ENCODE results near the gene MBD4. TPM values are rescaled to one million over a fixed set of nuclear protein-coding genes. Genes with fewer than 3 reads are reported as not detected.
"Not testable (repeated sequence)": the region's sequence is repeated elsewhere in the genome, so short reads cannot be mapped to it uniquely, and the experiment has no call there.

Gene MBD4
- total RNA-seq, 8 experiments from 2014 or later = 18.0 to 39.8 (median 25.4) TPM

GRCh38 chr3:129393760-129394564 is 45.8 kb downstream of the MBD4 start:
- H3K4me3 ChIP-seq; H3K4me1 ChIP-seq (replicated peaks in 1 of 2); ATAC-seq (replicated peaks in 6 of 8); H3K27ac ChIP-seq; in situ Hi-C loops (cut with MboI; ENCODE audit: low pct_unique_long_range_greater_than_20kb in 2 of 9, low sequenced_read_pairs in 9 of 9, unreplicated experiment in 9 of 9): not testable (repeated sequence)
- no CpG with 5 or more reads among the region's 17 CpGs for WGBS, 10 experiments

DNA sequence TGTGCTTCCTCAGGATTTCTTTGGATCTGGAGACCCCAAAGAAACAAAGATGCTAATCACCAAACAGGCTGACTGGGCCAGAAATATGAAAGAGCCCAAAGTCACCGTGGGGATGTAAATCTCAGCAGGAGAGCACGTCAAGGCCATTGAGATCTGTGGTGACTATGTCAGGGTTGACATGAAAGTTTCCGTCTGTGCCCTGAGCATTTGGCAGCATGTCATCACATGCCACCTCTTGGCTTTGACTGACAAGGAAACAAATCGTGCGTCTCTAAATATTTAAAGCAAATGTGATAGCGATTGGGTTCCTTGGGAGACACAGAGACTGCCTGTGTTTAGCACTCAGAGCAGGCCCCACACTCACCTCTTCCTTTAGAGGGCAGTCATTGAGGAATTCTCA is 46.5 kb downstream of the MBD4 start:
- Histone ChIP-seq H3K4me1 (replicated peaks in 1 of 2) (peaks cover 3 to 4% of the 10 kb centered on the region in 2 donors), H3K27ac (no peak overlapping the region), H3K4me3 (no peak overlapping the region)
- WGBS, 10 experiments = 70 to 98% (median 91%) methylated on average over 3 to 6 of the region's 6 CpGs; no CpG with 5 or more reads in 6 of the 10 experiments
- ATAC-seq (replicated peaks in 6 of 8) = no peak
- in situ Hi-C loops (cut with MboI; ENCODE audit: low pct_unique_long_range_greater_than_20kb in 2 of 9, low sequenced_read_pairs in 9 of 9, unreplicated experiment in 9 of 9) = no loop called here

DNA sequence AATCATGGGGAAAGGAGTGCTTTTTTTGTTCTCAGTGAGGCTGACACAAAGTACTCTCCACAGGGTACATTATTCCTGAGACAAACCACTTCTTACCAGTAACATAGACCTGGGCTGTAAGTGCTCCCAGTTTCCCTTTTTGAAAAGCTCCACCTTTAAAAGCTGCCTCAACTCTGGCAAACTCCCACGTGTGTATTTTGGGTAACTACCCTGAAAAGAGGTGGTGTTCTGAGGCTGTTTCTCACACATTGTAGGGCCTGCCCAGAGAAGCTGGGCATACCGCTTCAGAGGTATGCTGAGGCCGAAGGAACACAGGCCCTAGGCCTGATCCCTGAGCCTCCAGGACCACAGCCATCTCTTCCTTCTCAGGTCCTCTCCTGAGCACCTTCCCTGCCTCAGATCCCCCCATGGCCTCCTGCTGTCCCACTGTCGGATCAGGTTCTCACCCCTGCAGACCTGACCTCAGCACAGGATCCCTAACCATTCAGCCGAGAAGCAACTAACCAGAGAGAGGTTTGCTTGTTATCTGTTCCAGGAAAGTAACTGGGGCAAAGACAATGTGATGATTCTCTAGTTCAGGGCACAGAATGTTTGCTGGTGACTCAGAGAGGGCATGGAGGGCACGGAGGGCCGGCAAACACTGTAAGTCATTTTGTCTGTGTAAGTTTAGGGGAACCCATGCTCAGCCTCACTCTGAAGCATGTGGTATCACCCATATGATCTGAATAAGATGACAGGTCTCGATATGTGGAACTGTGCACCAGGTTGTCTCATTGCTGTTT is 47.5 kb downstream of the MBD4 start:
- not testable (repeated sequence) for ATAC-seq (replicated peaks in 6 of 8)
- WGBS, 10 experiments = 100% methylated on average over 4 of the region's 8 CpGs; no CpG with 5 or more reads in 9 of the 10 experiments

DNA sequence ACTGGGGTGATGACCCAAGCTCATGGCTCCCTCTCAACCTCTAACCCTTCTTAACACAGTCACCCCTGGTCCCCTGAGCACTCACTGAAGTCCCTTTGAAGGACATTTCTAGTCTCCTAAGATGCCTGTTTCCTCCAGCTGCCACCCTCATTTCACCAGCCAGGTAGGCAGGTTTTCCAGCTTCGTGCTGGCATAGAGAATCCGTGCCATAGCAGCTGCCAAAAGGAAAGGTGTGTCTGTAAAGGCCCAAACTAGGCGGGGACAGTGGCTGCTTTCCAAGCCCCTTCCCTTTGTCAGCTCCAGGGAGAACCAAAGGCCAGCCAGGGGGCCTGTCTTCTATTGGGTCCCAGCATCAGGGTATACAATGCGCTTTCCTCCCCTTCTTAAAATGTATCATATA is 48.2 kb downstream of the MBD4 start:
- in situ Hi-C loops (cut with MboI; ENCODE audit: low pct_unique_long_range_greater_than_20kb in 2 of 9, low sequenced_read_pairs in 9 of 9, unreplicated experiment in 9 of 9) = not testable (repeated sequence)

More for the DNA sequence above, 47.5 kb downstream of the MBD4 start:
- H3K4me1 ChIP-seq (replicated peaks in 1 of 2); H3K4me3 ChIP-seq; in situ Hi-C loops (cut with MboI; ENCODE audit: low pct_unique_long_range_greater_than_20kb in 2 of 9, low sequenced_read_pairs in 9 of 9, unreplicated experiment in 9 of 9); H3K27ac ChIP-seq: not testable (repeated sequence)

GRCh38 chr3:129389572-129389937 is 50.2 kb downstream of the MBD4 start:
- in situ Hi-C loops (cut with MboI; ENCODE audit: low pct_unique_long_range_greater_than_20kb in 2 of 9, low sequenced_read_pairs in 9 of 9, unreplicated experiment in 9 of 9) = no loop called here

More for the DNA sequence above, 48.2 kb downstream of the MBD4 start:
- H3K4me3 ChIP-seq; ATAC-seq (replicated peaks in 6 of 8); H3K4me1 ChIP-seq (replicated peaks in 1 of 2); H3K27ac ChIP-seq: not testable (repeated sequence)
- WGBS, 10 experiments = 100% methylated on average over 1 to 2 of the region's 4 CpGs; no CpG with 5 or more reads in 7 of the 10 experiments

DNA sequence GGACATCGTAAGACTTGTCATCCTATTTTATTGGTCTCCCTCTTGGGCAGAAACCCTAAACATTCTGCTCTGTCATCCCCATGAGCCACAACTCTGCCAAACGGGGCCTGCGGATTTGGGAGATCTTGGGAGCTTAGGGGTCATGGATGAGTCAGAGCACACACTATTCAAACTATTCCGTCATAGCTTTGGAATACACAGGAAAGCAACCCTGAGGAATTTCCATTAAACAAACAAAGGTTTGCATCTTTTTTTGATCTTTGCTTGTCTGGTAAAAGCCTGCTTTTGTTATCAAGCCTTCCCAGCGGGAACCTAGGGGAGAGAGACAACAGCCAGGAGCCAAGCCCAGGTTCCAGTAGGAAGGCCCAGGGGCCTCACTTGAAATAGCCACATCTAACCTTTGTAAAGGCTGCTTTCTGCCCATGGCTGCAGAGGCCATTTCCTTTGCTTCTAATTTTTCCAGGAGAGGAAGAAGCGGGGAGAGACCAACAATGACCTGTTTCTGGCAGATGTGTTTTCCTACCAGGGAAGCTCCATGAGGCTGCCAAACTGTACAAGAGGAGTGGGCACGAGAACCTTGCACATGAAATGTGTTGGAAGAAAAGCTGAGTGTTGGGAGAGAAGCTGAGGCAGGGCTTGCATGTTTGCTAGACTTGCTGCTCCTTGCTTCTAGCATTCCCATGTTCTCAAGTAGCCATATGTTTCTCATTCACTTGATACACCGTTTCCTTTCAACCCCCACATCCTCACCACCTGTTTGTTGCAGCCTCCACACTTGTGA is 50.8 kb downstream of the MBD4 start:
- ATAC-seq (replicated peaks in 6 of 8) = peak in 5 of 8 experiments; percentile 15 to 57 (median 43)
- 0 to 100% (median 65%) methylated on average over 1 to 3 of the region's 8 CpGs; no CpG with 5 or more reads in 2 of the 10 experiments for WGBS, 10 experiments
- H3K27ac ChIP-seq; H3K4me3 ChIP-seq; in situ Hi-C loops (cut with MboI; ENCODE audit: low pct_unique_long_range_greater_than_20kb in 2 of 9, low sequenced_read_pairs in 9 of 9, unreplicated experiment in 9 of 9); H3K4me1 ChIP-seq (replicated peaks in 1 of 2): not testable (repeated sequence)

More at GRCh38 chr3:129389572-129389937, 50.2 kb downstream of the MBD4 start:
- H3K4me1 ChIP-seq (replicated peaks in 1 of 2) = no peaks in the 10 kb centered on the region
- no peak overlapping the region for H3K27ac ChIP-seq
- no peak overlapping the region for H3K4me3 ChIP-seq
- no peak for ATAC-seq (replicated peaks in 6 of 8)
- WGBS, 10 experiments = 67 to 100% (median 91%) methylated on average over 1 to 3 of the region's 3 CpGs; no CpG with 5 or more reads in 6 of the 10 experiments

GRCh38 chr3:129387487-129387886 is 52.3 kb downstream of the MBD4 start:
- Histone ChIP-seq H3K4me1 (replicated peaks in 1 of 2) (no peaks in the 10 kb centered on the region), H3K4me3 (no peak overlapping the region), H3K27ac (no peak overlapping the region)
- no peak for ATAC-seq (replicated peaks in 6 of 8)
- in situ Hi-C loops (cut with MboI; ENCODE audit: low pct_unique_long_range_greater_than_20kb in 2 of 9, low sequenced_read_pairs in 9 of 9, unreplicated experiment in 9 of 9) = no loop called here
- WGBS, 10 experiments = 82 to 100% (median 91%) methylated on average over 1 to 4 of the region's 5 CpGs; no CpG with 5 or more reads in 3 of the 10 experiments

DNA sequence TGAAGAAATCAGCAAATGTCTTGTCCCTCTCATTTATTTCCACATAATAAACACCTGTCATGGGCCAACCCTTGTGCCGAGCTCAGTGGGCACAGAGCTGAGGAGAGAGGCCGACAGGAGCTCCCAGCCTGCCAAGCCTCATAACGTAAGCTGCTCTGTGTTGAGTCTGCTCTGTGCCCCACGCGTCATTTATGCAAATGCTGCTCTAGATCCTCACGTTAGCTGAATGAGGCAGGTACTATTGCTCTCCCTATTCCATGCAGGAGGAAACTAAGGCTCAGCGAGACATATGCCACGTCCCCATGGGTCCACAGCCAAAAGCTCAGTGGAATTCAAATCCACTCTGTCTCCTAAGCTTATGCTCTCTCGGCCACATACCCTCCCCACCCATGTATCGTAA is 52.8 kb downstream of the MBD4 start:
- 82 to 100% (median 97%) methylated on average over 1 to 8 of the region's 10 CpGs; no CpG with 5 or more reads in 1 of the 10 experiments for WGBS, 10 experiments
- no peak overlapping the region for H3K4me3 ChIP-seq
- H3K4me1 ChIP-seq (replicated peaks in 1 of 2) = no peaks in the 10 kb centered on the region
- in situ Hi-C loops (cut with MboI; ENCODE audit: low pct_unique_long_range_greater_than_20kb in 2 of 9, low sequenced_read_pairs in 9 of 9, unreplicated experiment in 9 of 9) = no loop called here
- ATAC-seq (replicated peaks in 6 of 8) = no peak
- H3K27ac ChIP-seq = no peak overlapping the region

DNA sequence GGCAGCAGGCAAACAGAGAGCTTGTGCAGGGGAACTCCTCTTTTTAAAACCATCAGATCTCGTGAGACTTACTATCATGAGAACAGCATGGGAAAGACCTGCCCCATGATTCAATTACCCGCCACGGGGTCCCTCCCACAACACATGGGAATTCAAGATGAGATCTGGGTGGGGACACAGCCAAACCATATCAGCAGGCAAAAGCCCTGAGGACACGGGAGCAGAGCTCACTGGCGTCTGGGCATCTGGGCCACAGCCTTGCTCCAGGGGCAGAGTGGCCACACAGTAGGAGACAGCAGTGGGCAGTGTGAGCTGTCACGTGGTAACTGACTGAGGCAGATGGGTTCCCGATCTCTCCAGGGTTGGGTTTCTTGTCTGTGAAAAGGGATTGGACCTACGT is 54.2 kb downstream of the MBD4 start:
- H3K4me1 ChIP-seq (replicated peaks in 1 of 2); in situ Hi-C loops (cut with MboI; ENCODE audit: low pct_unique_long_range_greater_than_20kb in 2 of 9, low sequenced_read_pairs in 9 of 9, unreplicated experiment in 9 of 9); H3K27ac ChIP-seq; H3K4me3 ChIP-seq: not testable (repeated sequence)
- peak in 3 of 8 experiments; percentile 64 to 72 (median 71) for ATAC-seq (replicated peaks in 6 of 8)
- 33 to 94% (median 60%) methylated on average over 1 to 5 of the region's 8 CpGs; no CpG with 5 or more reads in 7 of the 10 experiments for WGBS, 10 experiments

DNA sequence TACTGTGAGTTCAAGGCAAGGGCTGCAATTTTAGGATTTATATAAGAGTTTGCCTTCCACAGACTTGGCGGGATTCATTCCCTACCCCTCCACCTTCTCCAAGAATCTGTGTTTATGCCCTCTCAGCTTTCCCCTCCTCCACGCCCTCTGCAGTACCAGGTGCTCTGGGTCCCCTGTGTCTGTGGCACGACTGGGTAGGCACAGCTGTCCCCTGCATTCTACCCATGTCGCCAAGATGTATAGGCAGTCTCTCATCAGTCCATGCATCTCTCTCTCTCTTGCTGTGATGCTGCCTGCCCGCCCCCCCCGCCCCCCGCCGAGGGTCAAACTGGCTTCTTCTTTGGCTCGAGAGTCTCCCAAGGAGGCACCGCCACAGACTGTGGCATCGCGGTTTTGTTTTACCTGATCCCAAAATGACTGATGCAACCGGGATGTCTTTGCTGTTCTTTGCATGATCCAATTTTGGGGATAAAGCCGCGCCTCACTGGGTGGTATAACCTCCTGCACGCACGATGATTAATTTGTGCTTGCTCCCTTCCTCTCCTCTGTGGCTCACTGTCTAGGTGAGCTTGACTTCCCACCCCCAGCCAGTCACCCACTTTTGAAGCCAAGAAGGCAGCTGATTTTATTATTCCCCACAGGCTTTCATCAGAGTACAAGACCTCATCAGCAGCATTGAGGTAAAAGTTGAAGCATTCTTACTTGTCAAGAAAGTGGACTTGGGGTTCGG is 55.0 kb downstream of the MBD4 start:
- no peaks in the 10 kb centered on the region for H3K4me1 ChIP-seq (replicated peaks in 1 of 2)
- in situ Hi-C loops (cut with MboI; ENCODE audit: low pct_unique_long_range_greater_than_20kb in 2 of 9, low sequenced_read_pairs in 9 of 9, unreplicated experiment in 9 of 9) = no loop called here
- WGBS, 10 experiments = 80 to 100% (median 89%) methylated on average over 1 to 9 of the region's 18 CpGs; no CpG with 5 or more reads in 5 of the 10 experiments
- H3K27ac ChIP-seq = no peak overlapping the region
- no peak for ATAC-seq (replicated peaks in 6 of 8)
- H3K4me3 ChIP-seq = no peak overlapping the region

DNA sequence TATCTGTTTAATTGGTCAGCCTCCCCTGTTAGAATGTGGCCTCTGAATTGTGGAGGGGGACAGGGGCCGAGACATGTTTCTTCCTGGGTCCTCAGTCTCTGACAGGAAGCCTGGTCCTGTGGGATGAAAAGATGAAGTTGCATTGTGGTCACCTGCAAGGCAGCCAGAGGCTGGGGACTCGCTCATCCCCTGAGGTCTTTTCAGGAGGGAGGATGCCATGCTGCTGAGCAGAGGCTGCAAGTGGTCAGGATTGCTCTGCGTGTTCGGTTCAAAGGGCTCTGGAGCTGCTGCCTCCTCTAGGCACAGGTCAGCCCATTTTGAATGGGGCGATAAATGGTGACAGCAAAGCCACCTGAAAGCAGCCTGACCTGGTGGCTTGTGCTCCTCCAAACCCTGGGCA is 55.6 kb downstream of the MBD4 start:
- H3K4me3 ChIP-seq; ATAC-seq (replicated peaks in 6 of 8); in situ Hi-C loops (cut with MboI; ENCODE audit: low pct_unique_long_range_greater_than_20kb in 2 of 9, low sequenced_read_pairs in 9 of 9, unreplicated experiment in 9 of 9); H3K4me1 ChIP-seq (replicated peaks in 1 of 2); H3K27ac ChIP-seq: not testable (repeated sequence)
- 60 to 80% methylated on average over 1 of the region's 5 CpGs; no CpG with 5 or more reads in 8 of the 10 experiments for WGBS, 10 experiments

DNA sequence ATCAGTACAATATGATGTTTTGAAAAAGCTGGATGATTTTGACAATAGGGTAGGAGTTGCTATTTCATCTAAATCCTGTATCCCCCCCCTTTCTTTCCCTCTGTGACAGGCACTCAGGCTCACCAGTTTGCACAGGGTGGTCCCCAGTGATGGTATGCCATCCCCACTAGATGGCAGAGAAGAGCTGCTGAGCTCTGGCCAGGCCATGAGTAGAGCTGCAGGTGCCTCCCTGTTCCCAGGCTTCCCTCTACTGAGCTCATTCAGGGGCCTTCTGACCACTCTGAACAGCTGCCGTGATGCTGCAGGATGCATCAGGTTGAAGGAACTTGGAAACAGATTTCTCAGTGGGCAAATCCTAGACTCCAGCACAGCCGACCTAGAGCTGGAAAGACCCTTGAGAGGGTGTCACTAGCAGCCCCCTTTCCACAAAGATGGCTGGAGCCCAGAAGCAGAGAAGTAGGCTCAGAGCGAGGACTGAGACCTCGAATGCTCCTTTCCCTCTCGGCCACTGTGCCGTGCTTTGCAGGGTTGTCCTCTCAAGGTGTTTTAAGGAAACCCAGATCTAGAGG is 56.4 kb downstream of the MBD4 start:
- 0 to 100% (median 53%) methylated on average over 1 to 5 of the region's 6 CpGs; no CpG with 5 or more reads in 1 of the 10 experiments for WGBS, 10 experiments
- Histone ChIP-seq H3K27ac (no peak overlapping the region), H3K4me3 (no peak overlapping the region), H3K4me1 (replicated peaks in 1 of 2) (no peaks in the 10 kb centered on the region)
- ATAC-seq (replicated peaks in 6 of 8) = peak; percentile 62 to 100 (median 96)
- in situ Hi-C loops (cut with MboI; ENCODE audit: low pct_unique_long_range_greater_than_20kb in 2 of 9, low sequenced_read_pairs in 9 of 9, unreplicated experiment in 9 of 9) = no loop called here

All from motor neuron (in vitro differentiated cells).